IMR-90 (cell line): ENCODE results near the gene FRYL. TPM values are rescaled to one million over a fixed set of nuclear protein-coding genes. Genes with fewer than 3 reads are reported as not detected.

Experiments
- ATAC-seq: fragments of 200-7000 bp; cut with Tn5 transposase; 2 replicates; pipeline ENCODE4 v1.9.1; 2020; ENCODE audit warnings: low read depth, mild to moderate bottlenecking, moderate library complexity
- BruUV-seq: library from RNA; stranded (reverse); fragments of 400-500 nt; replicated peaks from 2 replicates; lab custom pipeline; 2021; lab: Mats Ljungman, UMichigan
- CTCF ChIA-PET: fragments of 300-600 bp; formaldehyde crosslinking; extraction: SDS; loops from one replicate; lab custom pipeline; 2021; ENCODE audit warnings: antibody characterized with exemption; lab: Yijun Ruan, JAX
- POLR2A ChIA-PET: fragments of 300-600 bp; sonication (Branson Sonifier 250); formaldehyde crosslinking; loops from one replicate; lab custom pipeline; 2022; ENCODE audit warnings: antibody characterized with exemption; ENCODE audit not compliant: unreplicated experiment; lab: Charles Lee
- DNase-seq: peaks from one replicate; pipeline ENCODE4 v3.0.0; 2013
- H2AFZ ChIP-seq: replicated peaks from 2 replicates; pipeline ENCODE3; 2013; ENCODE audit warnings: low read length, mild to moderate bottlenecking; ENCODE audit not compliant: poor library complexity
- H2AK5ac ChIP-seq: 2 replicates; pipeline ENCODE4 v1.6.1; 2013; ENCODE audit warnings: low read depth, low read length, inconsistent platforms
- H2AK9ac ChIP-seq: replicated peaks from 2 replicates; pipeline ENCODE3; 2013; ENCODE audit warnings: mild to moderate bottlenecking, low read depth, low read length, moderate library complexity; ENCODE audit not compliant: poor library complexity
- H2BK120ac ChIP-seq: 2 replicates; pipeline ENCODE4 v1.6.1; 2013; ENCODE audit warnings: low read depth, low read length, inconsistent platforms
- H2BK15ac ChIP-seq: 3 replicates; pipeline ENCODE4 v1.6.1; 2013; ENCODE audit warnings: low read depth, low read length, inconsistent platforms
- H2BK20ac ChIP-seq: 2 replicates; pipeline ENCODE4 v1.6.1; 2013; ENCODE audit warnings: low read depth, mild to moderate bottlenecking, inconsistent platforms, low read length, moderate library complexity
- H2BK5ac ChIP-seq: 2 replicates; pipeline ENCODE4 v1.6.1; 2013; ENCODE audit warnings: mild to moderate bottlenecking, low read depth, low read length, inconsistent platforms; ENCODE audit not compliant: poor library complexity, severe bottlenecking
- H3K14ac ChIP-seq: replicated peaks from 2 replicates; pipeline ENCODE4 v1.6.1; 2013; ENCODE audit warnings: low read depth, low read length, inconsistent platforms
- H3K18ac ChIP-seq: 2 replicates; pipeline ENCODE4 v1.6.1; 2013; ENCODE audit warnings: low read depth, low read length, control low read depth
- H3K23ac ChIP-seq: 2 replicates; pipeline ENCODE4 v1.6.1; 2013; ENCODE audit warnings: low read depth, low read length, inconsistent platforms
- H3K27ac ChIP-seq: 2 replicates; pipeline ENCODE4 v1.5.1; 2013; ENCODE audit warnings: mild to moderate bottlenecking, control low read depth, low read length; ENCODE audit not compliant: insufficient read depth
- H3K27me3 ChIP-seq: 2 replicates; pipeline ENCODE4 v1.6.1; 2013; ENCODE audit warnings: low read length; ENCODE audit not compliant: control insufficient read depth, insufficient read depth
- H3K36me3 ChIP-seq: 2 replicates; pipeline ENCODE4 v1.6.1; 2013; ENCODE audit warnings: low read length, mixed read lengths; ENCODE audit not compliant: control insufficient read depth, insufficient read depth
- H3K4ac ChIP-seq: 2 replicates; pipeline ENCODE4 v1.6.1; 2013; ENCODE audit warnings: low read depth, low read length, inconsistent platforms
- H3K4me1 ChIP-seq: 2 replicates; pipeline ENCODE4 v1.6.1; 2013; ENCODE audit warnings: low read length, mixed read lengths; ENCODE audit not compliant: control insufficient read depth, insufficient read depth
- H3K4me2 ChIP-seq: 2 replicates; pipeline ENCODE4 v1.6.1; 2013; ENCODE audit warnings: low read depth, mild to moderate bottlenecking, control low read depth, low read length, moderate library complexity
- H3K4me3 ChIP-seq: 2 replicates; pipeline ENCODE4 v1.5.1; 2013; ENCODE audit warnings: low read depth, mild to moderate bottlenecking, control low read depth, low read length, moderate library complexity; ENCODE audit not compliant: insufficient read depth
- H3K56ac ChIP-seq: 2 replicates; pipeline ENCODE4 v1.6.1; 2013; ENCODE audit warnings: low read length, inconsistent platforms; ENCODE audit not compliant: insufficient read depth; ENCODE audit errors: extremely low read depth
- H3K79me1 ChIP-seq, 2 experiments: 2 replicates each; pipeline ENCODE4 v1.6.1; 2013; ENCODE audit warnings: low read length in 2 of 2, inconsistent platforms in 1 of 2, low read depth in 1 of 2
- H3K9ac ChIP-seq: 2 replicates; pipeline ENCODE4 v1.6.1; 2013; ENCODE audit warnings: low read depth, low read length, control low read depth
- H3K9me1 ChIP-seq: 2 replicates; pipeline ENCODE4 v1.6.1; 2013; ENCODE audit warnings: low read length, inconsistent platforms; ENCODE audit not compliant: insufficient read depth
- H3K9me3 ChIP-seq: 2 replicates; pipeline ENCODE4 v1.6.1; 2013; ENCODE audit warnings: low read length; ENCODE audit not compliant: control insufficient read depth, insufficient read depth
- H4K20me1 ChIP-seq: 2 replicates; pipeline ENCODE4 v1.6.1; 2013; ENCODE audit warnings: low read length, inconsistent platforms; ENCODE audit not compliant: insufficient read depth
- H4K5ac ChIP-seq: 2 replicates; pipeline ENCODE4 v1.6.1; 2013; ENCODE audit warnings: mild to moderate bottlenecking, low read depth, low read length, control low read depth
- H4K8ac ChIP-seq, 2 experiments: 2 replicates each; pipeline ENCODE4 v1.6.1; 2013; ENCODE audit warnings: low read depth in 2 of 2, low read length in 2 of 2, control low read depth in 1 of 2, inconsistent platforms in 1 of 2
- H4K91ac ChIP-seq: 2 replicates; pipeline ENCODE4 v1.6.1; 2013; ENCODE audit warnings: low read depth, low read length, inconsistent platforms; ENCODE audit not compliant: insufficient read depth
- BHLHE40 ChIP-seq: fragments of 150-350 bp; IDR thresholded peaks from 2 replicates; pipeline ENCODE4 v1.6.1; 2016; ENCODE audit warnings: mild to moderate bottlenecking, low read depth, low read length
- CEBPB ChIP-seq: IDR thresholded peaks from 2 replicates; pipeline ENCODE4 v1.6.1; 2012; ENCODE audit warnings: low read depth, low read length, improper control_type of control experiment
- CHD1 ChIP-seq: IDR thresholded peaks from 2 replicates; pipeline ENCODE4 v1.6.1; 2012; ENCODE audit warnings: low read depth, low read length, improper control_type of control experiment
- CTCF ChIP-seq: conservative IDR thresholded peaks from 2 replicates; pipeline ENCODE4 v1.5.1; 2012; ENCODE audit warnings: mild to moderate bottlenecking, low read depth, low read length, improper control_type of control experiment
- ELK1 ChIP-seq: fragments of 150-350 bp; IDR thresholded peaks from 2 replicates; pipeline ENCODE4 v1.6.1; 2016; ENCODE audit warnings: low read depth, mild to moderate bottlenecking, low read length, moderate library complexity, borderline replicate concordance
- FOS ChIP-seq: fragments of 150-350 bp; IDR thresholded peaks from 2 replicates; pipeline ENCODE4 v1.6.1; 2016; ENCODE audit warnings: low read depth, low read length
- MAFK ChIP-seq: IDR thresholded peaks from 2 replicates; pipeline ENCODE4 v1.6.1; 2012; ENCODE audit warnings: low read depth, low read length, improper control_type of control experiment
- MAZ ChIP-seq: IDR thresholded peaks from 2 replicates; pipeline ENCODE4 v1.6.1; 2012; ENCODE audit warnings: low read depth, mild to moderate bottlenecking, low read length, improper control_type of control experiment, moderate library complexity, borderline replicate concordance
- MXI1 ChIP-seq: IDR thresholded peaks from 2 replicates; pipeline ENCODE4 v1.6.1; 2012; ENCODE audit warnings: low read depth, mild to moderate bottlenecking, low read length, moderate library complexity, borderline replicate concordance
- NFE2L2 ChIP-seq: fragments of 150-350 bp; IDR thresholded peaks from 2 replicates; pipeline ENCODE4 v1.6.1; 2016; ENCODE audit warnings: low read depth, mild to moderate bottlenecking, low read length
- POLR2A ChIP-seq: IDR thresholded peaks from 2 replicates; pipeline ENCODE4 v1.6.1; 2012; ENCODE audit warnings: mild to moderate bottlenecking, low read depth, low read length
- RAD21 ChIP-seq: IDR thresholded peaks from 2 replicates; pipeline ENCODE4 v1.6.1; 2012; ENCODE audit warnings: low read length, improper control_type of control experiment
- RCOR1 ChIP-seq: IDR thresholded peaks from 2 replicates; pipeline ENCODE4 v1.6.1; 2012; ENCODE audit warnings: mild to moderate bottlenecking, low read length, improper control_type of control experiment; ENCODE audit not compliant: insufficient replicate concordance
- RFX5 ChIP-seq: IDR thresholded peaks from 2 replicates; pipeline ENCODE4 v1.8.0; 2012; ENCODE audit warnings: low read depth, mild to moderate bottlenecking, low read length, moderate library complexity
- SMC3 ChIP-seq: fragments of 150-350 bp; IDR thresholded peaks from 2 replicates; pipeline ENCODE4 v1.6.1; 2016; ENCODE audit warnings: low read depth, mild to moderate bottlenecking, antibody characterized with exemption, low read length, moderate library complexity
- USF2 ChIP-seq: fragments of 150-350 bp; IDR thresholded peaks from 2 replicates; pipeline ENCODE4 v1.6.1; 2017; ENCODE audit warnings: mild to moderate bottlenecking, antibody characterized with exemption, low read length, low read depth
- WGBS, 2 experiments: methylation state at CpG; one replicate each; pipeline versions ENCODE4 v1.1.5 to v1.1.7; 2013; ENCODE audit warnings: missing lambda C conversion rate in 2 of 2; ENCODE audit not compliant: insufficient read length in 1 of 2; ENCODE audit errors: extremely low coverage in 2 of 2; 5-methylcytosine and 5-hydroxymethylcytosine counted together
- dilution Hi-C: fragments of 300-500 bp; cut with HindIII; formaldehyde crosslinking; loops from one replicate; pipeline ENCODE4 v1.14.3; 2018; ENCODE audit warnings: low sequenced_read_pairs; ENCODE audit not compliant: unreplicated experiment
- in situ Hi-C: fragments of 300-500 bp; cut with MboI; formaldehyde crosslinking; loops from 3 replicates; pipeline ENCODE4 v1.14.3; 2019; ENCODE audit warnings: low sequenced_read_pairs, inconsistent platforms, mixed read lengths
- intact Hi-C: fragments of 100-400 bp; cut with micrococcal nuclease; formaldehyde crosslinking; loops from 2 replicates; pipeline ENCODE4 v1.10.0; 2022
- polyA plus RNA-seq, 3 experiments: library from polyadenylated mRNA; depleted of rRNA; stranded (reverse); fragments of >200 nt; gene quantifications; 2 replicates each; pipeline ENCODE4 v1.2.3, GENCODE V29; 2012; ENCODE audit warnings: low replicate concordance in 1 of 3
- total RNA-seq: library from RNA; depleted of rRNA; stranded (reverse); fragments of >200 nt; gene quantifications from 2 replicates; pipeline ENCODE4 v1.2.3, GENCODE V29; 2012

The FRYL gene
- total and polyA plus RNA-seq, 2 of the 4 experiments (the other 2 are of a cell fraction), result 9.9 to 77.4 TPM

- H3K79me1 ChIP-seq, result peaks cover 22 to 57% of the 10 kb centered on the region in 2 experiments
- H2BK5ac ChIP-seq, result no peak overlapping the region
- TF ChIP-seq SMC3, result no peak
- no peak for TF ChIP-seq USF2
- TF ChIP-seq BHLHE40, result no peak
- TF ChIP-seq CTCF, result no peak
- no peak for TF ChIP-seq MAZ
- no peak for TF ChIP-seq RAD21
- no peak for TF ChIP-seq RFX5
- no peak for TF ChIP-seq FOS
- TF ChIP-seq MAFK, result no peak
- TF ChIP-seq CEBPB, result no peak
- TF ChIP-seq CHD1, result no peak
- TF ChIP-seq RCOR1, result no peak
- TF ChIP-seq POLR2A, result no peak
- TF ChIP-seq NFE2L2, result no peak
- no peak for TF ChIP-seq ELK1
- no peak for TF ChIP-seq MXI1
- no peak overlapping the region for H4K8ac ChIP-seq
- no peak overlapping the region for H2BK15ac ChIP-seq
- no peak overlapping the region for H2AK9ac ChIP-seq
- no peak for DNase-seq
- 0 out of 2 replicates have a peak, but pooled peaks cover 1% of the 10 kb centered on the region for H3K9me1 ChIP-seq
- no TSS peak for BruUV-seq
- H3K4ac ChIP-seq, result no peak overlapping the region
- no peak overlapping the region for H2AFZ ChIP-seq
- H3K36me3 ChIP-seq, result no peaks in the 10 kb centered on the region
- H3K27ac ChIP-seq, result no peak overlapping the region
- H3K27me3 ChIP-seq, result no peaks in the 10 kb centered on the region
- H2BK120ac ChIP-seq, result no peak overlapping the region
- no peaks in the 10 kb centered on the region for H3K9me3 ChIP-seq
- H3K56ac ChIP-seq, result no peak overlapping the region
- H3K18ac ChIP-seq, result no peak overlapping the region
- no peak overlapping the region for H3K23ac ChIP-seq
- H4K20me1 ChIP-seq, result peaks cover 18% of the 10 kb centered on the region; the same call in 1 of the 2 replicates
- no peak overlapping the region for H3K14ac ChIP-seq
- ChIA-PET CTCF (no interaction called here), POLR2A (no interaction called here)
- H3K4me2 ChIP-seq, result no peak overlapping the region
- no peak overlapping the region for H3K4me3 ChIP-seq
- intact Hi-C loops, result no loop called here
- no peak overlapping the region for H2BK20ac ChIP-seq
- in situ Hi-C loops, result no loop called here
- H3K4me1 ChIP-seq, result no peaks in the 10 kb centered on the region
- H4K91ac ChIP-seq, result no peak overlapping the region
- H2AK5ac ChIP-seq, result no peak overlapping the region
- WGBS, 2 experiments, result no CpG with 5 or more reads among the region's 2 CpGs
- ATAC-seq, result no peak
- H4K5ac ChIP-seq, result no peak overlapping the region
- dilution Hi-C loops, result no loop called here
- no peak overlapping the region for H3K9ac ChIP-seq
These were observed 59.6 kb downstream of the FRYL start for GRCh38 chr4:48720459-48720858.
